SK-N-SH (cell line): ENCODE measurements around the gene SCYGR3. TPM values are rescaled to one million over a fixed set of nuclear protein-coding genes. Genes with fewer than 3 reads are reported as not detected.

Source experiments
- CTCF ChIA-PET: fragments of 300-600, 350-600 bp; formaldehyde crosslinking; extraction: SDS; loops from one replicate; lab custom pipeline; 2021; lab: Yijun Ruan, JAX
- POLR2A ChIA-PET: fragments of 350-600 bp; sonication (Branson Sonifier 250); formaldehyde crosslinking; extraction: SDS; loops from one replicate; lab custom pipeline; 2020; ENCODE audit warnings: antibody characterized with exemption, inconsistent platforms; lab: Yijun Ruan, JAX
- DNase-seq: peaks from one replicate; pipeline ENCODE4 v3.0.0; 2012
- H2AFZ ChIP-seq: fragments of 200-600 bp; sonication (generic); 2 replicates; pipeline ENCODE4 v1.8.1; 2016; ENCODE audit warnings: antibody characterized with exemption, mild to moderate bottlenecking, low read depth
- H3F3A ChIP-seq: fragments of 200-600 bp; sonication (generic); replicated peaks from 2 replicates; pipeline ENCODE3; 2016; ENCODE audit warnings: antibody characterized with exemption, mild to moderate bottlenecking; ENCODE audit not compliant: insufficient read depth
- H3K27ac ChIP-seq, 2 experiments: fragments of 200-500 bp in 1 of 2; fragments of 200-600 bp in 1 of 2; sonication (Bioruptor generic) in 1 of 2; sonication (generic), shearing (Covaris generic) in 1 of 2; 2 replicates each; pipeline versions ENCODE4 v1.5.1 to v1.6.1; 2014 to 2016; ENCODE audit warnings: low read depth in 2 of 2, inconsistent platforms in 1 of 2, low read length in 1 of 2, mild to moderate bottlenecking in 1 of 2, mixed read lengths in 1 of 2
- H3K27me3 ChIP-seq: fragments of 200-600 bp; sonication (generic), shearing (Covaris generic); 2 replicates; pipeline ENCODE4 v1.6.1; 2016; ENCODE audit warnings: mixed run types; ENCODE audit not compliant: insufficient read depth
- H3K36me3 ChIP-seq, 2 experiments: fragments of 200-500 bp in 1 of 2; fragments of 200-600 bp in 1 of 2; sonication (Bioruptor generic) in 1 of 2; sonication (generic) in 1 of 2; replicated peaks in 1 of 2; 2 replicates each; pipeline versions ENCODE3 to v1.5.1; 2014 to 2016; ENCODE audit warnings: low read length in 1 of 2, mild to moderate bottlenecking in 1 of 2; ENCODE audit not compliant: insufficient read depth in 2 of 2, control insufficient read depth in 1 of 2
- H3K4me1 ChIP-seq, 2 experiments: fragments of 200-500 bp in 1 of 2; fragments of 200-600 bp in 1 of 2; sonication (Bioruptor generic) in 1 of 2; sonication (generic), shearing (Covaris generic) in 1 of 2; 2 replicates each; pipeline versions ENCODE4 v1.5.1 to v1.6.1; 2014 to 2016; ENCODE audit warnings: low read depth in 1 of 2, low read length in 1 of 2, mixed run types in 1 of 2; ENCODE audit not compliant: insufficient read depth in 2 of 2, control insufficient read depth in 1 of 2
- H3K4me2 ChIP-seq: fragments of 200-600 bp; sonication (generic), shearing (Covaris generic); 2 replicates; pipeline ENCODE4 v1.6.1; 2017; ENCODE audit warnings: mixed run types
- H3K4me3 ChIP-seq, 2 experiments: fragments of 200-500 bp in 1 of 2; fragments of 200-600 bp in 1 of 2; sonication (Bioruptor generic) in 1 of 2; sonication (generic), shearing (Covaris generic) in 1 of 2; 2 replicates each; pipeline versions ENCODE4 v1.5.1 to v1.8.1; 2014 to 2016; ENCODE audit warnings: low read depth in 2 of 2, inconsistent platforms in 1 of 2, low read length in 1 of 2, mild to moderate bottlenecking in 1 of 2, mixed read lengths in 1 of 2, moderate library complexity in 1 of 2
- H3K79me2 ChIP-seq: fragments of 200-600 bp; sonication (generic); 2 replicates; pipeline ENCODE4 v1.8.1; 2017; ENCODE audit warnings: mild to moderate bottlenecking; ENCODE audit not compliant: insufficient read depth
- H3K9ac ChIP-seq: fragments of 200-600 bp; sonication (generic); 2 replicates; pipeline ENCODE4 v1.6.1; 2017; ENCODE audit warnings: mixed run types
- H3K9me2 ChIP-seq: fragments of 200-600 bp; sonication (generic); 2 replicates; pipeline ENCODE4 v1.6.1; 2017; ENCODE audit warnings: mixed run types
- H3K9me3 ChIP-seq: fragments of 200-600 bp; sonication (generic); 2 replicates; pipeline ENCODE4 v1.6.1; 2017; ENCODE audit warnings: mixed run types, mild to moderate bottlenecking, moderate library complexity
- H4K20me1 ChIP-seq: fragments of 200-600 bp; sonication (generic); 2 replicates; pipeline ENCODE4 v1.6.1; 2017; ENCODE audit warnings: mild to moderate bottlenecking, mixed run types; ENCODE audit not compliant: insufficient read depth
- CHD2 ChIP-seq: fragments of 150-350 bp; IDR thresholded peaks from 2 replicates; pipeline ENCODE4 v1.6.1; 2018; ENCODE audit warnings: low read length; ENCODE audit not compliant: partially characterized antibody
- CTCF ChIP-seq: fragments of 200-600 bp; sonication (generic); IDR thresholded peaks from 2 replicates; pipeline ENCODE4 v1.6.1; 2017; ENCODE audit warnings: antibody characterized with exemption, mild to moderate bottlenecking, moderate library complexity
- ELF1 ChIP-seq: IDR thresholded peaks from 2 replicates; pipeline ENCODE4 v1.4.0; 2012
- EZH2phosphoT487 ChIP-seq: fragments of 200-600 bp; sonication (generic); IDR thresholded peaks from 2 replicates; pipeline ENCODE4 v1.6.1; 2017; ENCODE audit warnings: low read depth, mixed run types, mild to moderate bottlenecking, antibody characterized with exemption, moderate library complexity, borderline replicate concordance
- GABPA ChIP-seq: IDR thresholded peaks from 2 replicates; pipeline ENCODE4 v1.4.0; 2012; ENCODE audit warnings: low read depth, mild to moderate bottlenecking
- GATA2 ChIP-seq: sonication (generic); formaldehyde crosslinking; IDR thresholded peaks from 2 replicates; pipeline ENCODE4 v1.5.0; 2020; ENCODE audit warnings: mild to moderate bottlenecking, missing genetic modification reagents
- IRF3 ChIP-seq: fragments of 150-350 bp; IDR thresholded peaks from 2 replicates; pipeline ENCODE4 v1.6.1; 2016; ENCODE audit warnings: mild to moderate bottlenecking, low read depth, low read length
- MAX ChIP-seq: IDR thresholded peaks from 2 replicates; pipeline ENCODE4 v1.4.0; 2012; ENCODE audit warnings: low read depth
- NFIC ChIP-seq: IDR thresholded peaks from 2 replicates; pipeline ENCODE4 v1.4.0; 2012; ENCODE audit warnings: borderline replicate concordance
- RCOR1 ChIP-seq: fragments of 150-350 bp; IDR thresholded peaks from 2 replicates; pipeline ENCODE4 v1.6.1; 2017; ENCODE audit warnings: antibody characterized with exemption, low read length
- REST ChIP-seq: IDR thresholded peaks from 2 replicates; pipeline ENCODE4 v1.6.1; 2012; ENCODE audit warnings: mild to moderate bottlenecking, low read depth, low read length, moderate library complexity
- RXRA ChIP-seq: IDR thresholded peaks from 2 replicates; pipeline ENCODE4 v1.4.0; 2012; ENCODE audit warnings: low read depth, mild to moderate bottlenecking, borderline replicate concordance
- SMC3 ChIP-seq: IDR thresholded peaks from 2 replicates; pipeline ENCODE4 v1.6.1; 2012; ENCODE audit warnings: low read depth, low read length, improper control_type of control experiment
- TAF1 ChIP-seq: IDR thresholded peaks from 2 replicates; pipeline ENCODE4 v1.6.1; 2012; ENCODE audit warnings: low read depth, mild to moderate bottlenecking, low read length, moderate library complexity, borderline replicate concordance
- TEAD4 ChIP-seq: IDR thresholded peaks from 2 replicates; pipeline ENCODE4 v1.4.0; 2012; ENCODE audit warnings: mild to moderate bottlenecking, borderline replicate concordance; ENCODE audit not compliant: insufficient read depth
- ZBTB33 ChIP-seq: IDR thresholded peaks from 2 replicates; pipeline ENCODE4 v1.4.0; 2012; ENCODE audit warnings: low read depth, borderline replicate concordance
- WGBS: methylation state at CpG from one replicate; pipeline ENCODE4 v1.1.6; 2017; ENCODE audit warnings: low lambda C conversion rate; 5-methylcytosine and 5-hydroxymethylcytosine counted together
- polyA plus RNA-seq, 3 experiments: library from polyadenylated mRNA; depleted of rRNA; stranded (reverse); fragments of >200 nt; gene quantifications; 2 replicates each; pipeline ENCODE4 v1.2.3, GENCODE V29; 2012

SCYGR3 gene
- polyA plus RNA-seq, 1 of the 3 experiments (the other 2 are of a cell fraction) = not detected

- POLR2A ChIA-PET = no interaction called here
- Histone ChIP-seq H3K4me3 (no peak overlapping the region), H3K27ac (no peak overlapping the region), H3K9ac (no peak overlapping the region), H3K27me3 (no peaks in the 10 kb centered on the region), H3K36me3 (no peaks in the 10 kb centered on the region), H3F3A (no peaks in the 10 kb centered on the region), H3K4me2 (no peak overlapping the region), H3K79me2 (no peaks in the 10 kb centered on the region), H3K4me1 (peaks cover 0 to 5% of the 10 kb centered on the region in 2 experiments; a peak in 1 of 4 replicates), H4K20me1 (no peaks in the 10 kb centered on the region), H3K9me2 (no peaks in the 10 kb centered on the region), H3K9me3 (no peaks in the 10 kb centered on the region), H2AFZ (no peak overlapping the region)
- TF ChIP-seq RCOR1 (no peak), GABPA (no peak), RXRA (no peak), GATA2 (CRISPR knock-in tag) (no peak), TAF1 (no peak), CTCF (no peak), TEAD4 (no peak), IRF3 (no peak), SMC3 (no peak), REST (no peak), ZBTB33 (no peak), EZH2phosphoT487 (no peak), NFIC (no peak), CHD2 (no peak), ELF1 (no peak), MAX (no peak)
- 50% methylated on average over 7 of the region's 7 CpGs for WGBS
- CTCF ChIA-PET = interaction anchor here (5.6 kb wide), 1 partner anchor 105 kb away, joined by 59 read pairs; no protein-coding TSS in a partner anchor
- no peak for DNase-seq
These were observed 46.5 kb upstream of the SCYGR3 start for GRCh38 chr2:227661025-227661649.
